ENCODE measurements around the gene TFDP1.

DNA sequence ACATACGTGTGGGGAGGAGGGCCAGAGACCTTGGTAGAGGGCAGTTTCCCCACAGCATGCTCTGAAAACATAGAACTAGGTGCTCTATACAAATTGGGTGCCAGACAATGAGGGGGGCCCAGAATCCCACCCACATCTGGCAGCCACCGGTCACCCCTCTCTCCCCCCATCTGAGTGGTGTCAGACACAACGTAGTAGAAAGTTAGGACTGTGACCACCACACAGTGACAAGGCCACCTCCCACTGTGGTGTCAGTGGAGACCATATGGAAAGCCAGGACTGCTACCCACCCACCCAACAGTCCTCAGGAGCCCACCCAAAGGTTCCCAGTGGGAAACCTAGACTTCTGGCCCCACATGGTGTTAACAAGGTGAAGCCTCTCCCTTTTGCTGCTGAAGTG, 75.5 kb downstream of the TFDP1 start:
- TF ChIP-seq EZH2phosphoT487 (IDR thresholded peaks at IDR 0.05; ENCODE audit: borderline replicate concordance, low read depth, low read length) (no peak), CTCF (conservative IDR thresholded peaks at IDR 0.05; ENCODE audit: low read length) (no peak)
